H1 (cell line): ENCODE measurements around the gene FAM184B.
"Not testable (repeated sequence)": the region's sequence is repeated elsewhere in the genome, so short reads cannot be mapped to it uniquely, and the experiment has no call there.

Experiments
- POLR2AphosphoS5 ChIP-seq: IDR thresholded peaks from 2 replicates; pipeline ENCODE4 v1.6.1; 2011; ENCODE audit warnings: low read depth, low read length
- SP4 ChIP-seq: IDR thresholded peaks from 2 replicates; pipeline ENCODE4 v1.6.1; 2012; ENCODE audit warnings: low read length, inconsistent platforms

- not testable (repeated sequence) for TF ChIP-seq POLR2AphosphoS5, SP4
Measured at GRCh38 chr4:17684648-17685047, 96.8 kb downstream of the FAM184B start.
